Osteocyte (in vitro differentiated cells): ENCODE measurements around the gene PTN. TPM values are rescaled to one million over a fixed set of nuclear protein-coding genes. Genes with fewer than 3 reads are reported as not detected.
"Not testable (repeated sequence)": the region's sequence is repeated elsewhere in the genome, so short reads cannot be mapped to it uniquely, and the experiment has no call there.

Experiments
- DNase-seq: peaks from one replicate; pipeline ENCODE4 v3.0.0; 2021; ENCODE audit warnings: mixed read lengths; ENCODE audit not compliant: unreplicated experiment; ENCODE audit errors: extremely low spot score
- H3K27ac Mint-ChIP-seq: one replicate; pipeline ENCODE4 v1.8.0; 2021; ENCODE audit warnings: mild to moderate bottlenecking, mixed read lengths; ENCODE audit not compliant: unreplicated experiment
- H3K27me3 Mint-ChIP-seq: one replicate; pipeline ENCODE4 v1.8.0; 2021; ENCODE audit warnings: mixed read lengths; ENCODE audit not compliant: unreplicated experiment
- H3K36me3 Mint-ChIP-seq: one replicate; pipeline ENCODE4 v1.8.0; 2021; ENCODE audit warnings: mixed read lengths; ENCODE audit not compliant: unreplicated experiment
- H3K4me1 Mint-ChIP-seq: one replicate; pipeline ENCODE4 v1.8.0; 2021; ENCODE audit warnings: mixed read lengths; ENCODE audit not compliant: unreplicated experiment
- H3K4me3 Mint-ChIP-seq: one replicate; pipeline ENCODE4 v1.8.0; 2021; ENCODE audit warnings: mild to moderate bottlenecking, moderate library complexity, mixed read lengths; ENCODE audit not compliant: unreplicated experiment
- H3K9me3 Mint-ChIP-seq: one replicate; pipeline ENCODE4 v1.8.0; 2021; ENCODE audit warnings: mixed read lengths; ENCODE audit not compliant: unreplicated experiment
- CTCF ChIP-seq: fragments of 200-600 bp; sonication (generic); IDR thresholded peaks from 2 replicates; pipeline ENCODE4 v1.5.0; 2021; ENCODE audit warnings: antibody characterized with exemption, mild to moderate bottlenecking, moderate library complexity
- total RNA-seq: library from RNA; stranded (reverse); gene quantifications from 2 replicates; pipeline ENCODE4 v1.2.1, GENCODE V29; 2021

The PTN gene
- total RNA-seq, 1 donor from 2014 or later: 77.8 TPM

DNA sequence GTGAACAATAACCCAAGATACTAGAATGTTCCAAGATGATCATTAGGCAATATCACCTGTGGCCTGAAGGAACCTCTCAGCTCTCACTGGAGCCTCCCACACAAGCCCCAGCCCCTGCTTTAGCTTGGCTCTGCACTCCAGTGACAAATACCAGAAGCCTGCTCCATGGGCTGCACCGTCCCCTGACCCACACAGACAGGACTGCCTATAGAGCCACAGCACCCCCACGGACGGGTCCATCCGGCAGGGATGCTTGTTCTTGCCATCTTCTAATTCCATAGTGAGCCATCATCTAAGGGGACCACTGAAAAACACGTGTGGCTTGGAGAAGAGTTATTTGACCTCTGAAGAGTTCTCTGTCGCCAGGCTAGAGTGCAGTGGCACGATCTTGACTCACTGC lies 100.9 kb downstream of the PTN start:
- H3K36me3 Mint-ChIP-seq: peaks cover 5% of the 10 kb centered on the region
- no peak for TF ChIP-seq CTCF

DNA sequence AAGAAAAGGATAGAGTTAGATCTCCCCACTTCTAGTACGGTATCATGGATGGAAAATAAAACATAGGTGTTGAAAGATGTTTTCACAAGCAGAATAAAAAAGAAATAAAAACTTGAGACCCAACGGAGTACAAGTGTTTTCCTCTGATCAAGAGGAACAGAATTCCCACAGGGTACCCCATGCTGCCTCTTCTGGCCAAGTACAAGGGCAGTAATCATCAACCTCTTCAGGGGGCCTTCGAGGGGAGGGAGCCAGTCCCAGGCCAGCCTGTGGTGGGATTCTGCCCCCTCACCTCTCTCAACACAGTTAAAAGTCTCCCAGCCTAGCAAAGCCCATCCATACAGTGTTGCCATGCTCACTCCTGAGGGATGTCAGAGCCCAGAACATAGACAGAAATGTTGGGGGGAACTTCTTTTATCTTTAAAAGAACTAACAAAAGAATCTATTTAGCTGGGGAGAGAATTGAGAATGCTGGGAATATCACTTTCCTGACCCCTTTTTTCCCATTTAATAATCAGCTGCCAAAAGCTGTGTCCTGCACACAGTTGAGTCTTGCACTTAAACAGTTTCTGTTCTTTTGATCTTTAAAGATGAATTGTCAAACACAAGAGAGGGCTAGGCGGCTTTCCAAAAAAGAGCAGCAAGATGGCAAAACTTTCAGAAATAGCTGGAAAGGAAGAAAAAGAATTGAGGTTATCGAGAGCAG lies 101.7 kb downstream of the PTN start:
- Mint-ChIP-seq H3K36me3 (no peaks in the 10 kb centered on the region), H3K27ac (no peak overlapping the region), H3K4me1 (no peaks in the 10 kb centered on the region), H3K27me3 (no peaks in the 10 kb centered on the region), H3K9me3 (no peaks in the 10 kb centered on the region), H3K4me3 (no peak overlapping the region)
- no peak for DNase-seq
- no peak for TF ChIP-seq CTCF

More for the DNA sequence above, 100.9 kb downstream of the PTN start:
- Mint-ChIP-seq H3K27me3 (no peaks in the 10 kb centered on the region), H3K4me1 (no peaks in the 10 kb centered on the region), H3K4me3 (no peak overlapping the region), H3K27ac (no peak overlapping the region), H3K9me3 (peaks cover 3% of the 10 kb centered on the region)
- no peak for DNase-seq

DNA sequence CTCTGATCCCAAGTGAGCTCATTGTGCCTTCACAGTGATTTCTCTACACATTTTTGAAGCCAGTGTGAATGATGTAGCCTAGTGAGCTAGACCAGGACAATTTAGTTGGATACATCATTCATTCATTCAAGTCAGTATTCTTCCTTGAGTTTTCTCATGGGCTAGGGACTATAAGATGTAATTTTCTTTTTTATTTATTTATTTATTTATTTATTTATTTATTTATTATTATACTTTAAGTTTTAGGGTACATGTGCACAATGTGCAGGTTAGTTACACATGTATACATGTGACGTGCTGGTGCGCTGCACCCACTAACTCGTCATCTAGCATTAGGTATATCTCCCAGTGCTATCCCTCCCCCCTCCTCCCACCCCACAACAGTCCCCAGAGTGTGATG lies 104.3 kb downstream of the PTN start:
- H3K4me1 Mint-ChIP-seq, H3K9me3 Mint-ChIP-seq, H3K4me3 Mint-ChIP-seq, DNase-seq, H3K36me3 Mint-ChIP-seq, H3K27ac Mint-ChIP-seq, H3K27me3 Mint-ChIP-seq: not testable (repeated sequence)

DNA sequence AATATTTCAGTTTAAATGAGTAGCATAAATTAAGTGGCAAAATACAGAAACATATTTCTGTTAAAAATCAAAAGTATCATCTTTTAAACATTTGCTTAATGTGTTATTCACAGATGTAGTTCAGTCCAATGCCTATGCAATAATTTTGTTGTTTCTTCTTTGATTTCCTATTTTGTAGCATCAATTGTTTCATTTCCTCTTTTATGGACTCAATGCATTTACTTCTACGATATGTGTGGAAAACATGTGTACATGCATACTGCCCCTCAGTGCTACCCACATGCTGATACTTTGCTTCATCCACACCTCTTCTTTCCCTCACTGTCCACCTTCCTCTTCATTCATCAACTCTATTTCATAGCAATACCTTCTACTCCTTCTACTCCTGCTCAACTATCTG lies 108.1 kb downstream of the PTN start:
- Mint-ChIP-seq H3K27me3 (no peaks in the 10 kb centered on the region), H3K36me3 (peaks cover 9% of the 10 kb centered on the region), H3K4me1 (no peaks in the 10 kb centered on the region), H3K4me3 (no peak overlapping the region), H3K27ac (no peak overlapping the region), H3K9me3 (no peaks in the 10 kb centered on the region)
- no peak for DNase-seq
- no peak for TF ChIP-seq CTCF

DNA sequence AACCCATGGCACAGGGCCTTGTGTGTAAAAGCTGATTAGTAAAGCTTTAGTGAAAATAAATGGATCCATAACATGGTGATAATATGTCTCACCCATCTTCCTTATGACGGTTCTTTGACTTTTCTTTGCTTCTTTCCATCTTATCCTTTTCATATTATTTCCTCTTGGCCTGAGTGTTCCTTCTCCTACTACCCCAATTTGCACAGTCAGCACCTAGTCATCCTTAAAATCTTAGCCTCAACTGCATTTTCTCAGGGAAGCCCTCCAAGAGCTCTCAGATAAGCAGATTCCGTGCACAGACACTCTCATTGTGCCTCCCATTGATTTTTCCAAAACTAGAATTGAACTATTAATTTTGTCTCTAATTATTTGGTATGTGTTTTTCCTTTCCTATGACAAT lies 112.4 kb downstream of the PTN start:
- Mint-ChIP-seq H3K36me3 (peaks cover 26% of the 10 kb centered on the region), H3K4me3 (no peak overlapping the region)

More for the DNA sequence above, 112.4 kb downstream of the PTN start:
- TF ChIP-seq CTCF: no peak
- Mint-ChIP-seq H3K27me3 (no peaks in the 10 kb centered on the region), H3K4me1 (no peaks in the 10 kb centered on the region), H3K9me3 (peaks cover 5% of the 10 kb centered on the region), H3K27ac (no peak overlapping the region)
- no peak for DNase-seq
